HG02798 (cell line): ENCODE measurements around the gene DLX6.
"Not testable (repeated sequence)": the region's sequence is repeated elsewhere in the genome, so short reads cannot be mapped to it uniquely, and the experiment has no call there.

Experiments
- ATAC-seq: cut with Tn5 transposase; IDR thresholded peaks from one replicate; pipeline ENCODE4 v1.9.1; 2021; ENCODE audit warnings: mild to moderate bottlenecking; ENCODE audit not compliant: unreplicated experiment, poor library complexity

Gene DLX6

GRCh38 chr7:97021747-97022490 lies 16.6 kb downstream of the DLX6 start:
- no peak for ATAC-seq

- ATAC-seq: no peak
Observed at GRCh38 chr7:97022491-97023306, 17.3 kb downstream of the DLX6 start.

- no peak for ATAC-seq
Observed at GRCh38 chr7:97024209-97025129, 19.1 kb downstream of the DLX6 start, which contains the start of gene DLX5. TSS of gene DLX5 (minus strand) at chr7:97024831. CDS start at chr7:97024623, 208 bp downstream.

GRCh38 chr7:97025130-97025499 lies 19.8 kb downstream of the DLX6 start:
- no peak for ATAC-seq

- no peak for ATAC-seq
Observed at GRCh38 chr7:97025983-97026714, 20.8 kb downstream of the DLX6 start.

- no peak for ATAC-seq
Observed at GRCh38 chr7:97026715-97027426, 21.5 kb downstream of the DLX6 start.

- ATAC-seq: peak; percentile 93
Observed at GRCh38 chr7:97027427-97028234, 22.3 kb downstream of the DLX6 start.

- ATAC-seq: not testable (repeated sequence)
Observed at GRCh38 chr7:97034213-97034852, 29.0 kb downstream of the DLX6 start.

GRCh38 chr7:97039374-97040065 lies 34.2 kb downstream of the DLX6 start:
- ATAC-seq: no peak

GRCh38 chr7:97043281-97043680 lies 37.9 kb downstream of the DLX6 start:
- no peak for ATAC-seq
